NCI-H345 treated with DMSO at 0.1 percent for 48 hours (cell line): ENCODE measurements around the gene FURIN.
"Not testable (repeated sequence)": the region's sequence is repeated elsewhere in the genome, so short reads cannot be mapped to it uniquely, and the experiment has no call there.

Experiments used
- DNase-seq: peaks from one replicate; lab custom pipeline; 2025; ENCODE audit not compliant: unreplicated experiment; lab: John Stamatoyannopoulos, UW

The FURIN gene

DNA sequence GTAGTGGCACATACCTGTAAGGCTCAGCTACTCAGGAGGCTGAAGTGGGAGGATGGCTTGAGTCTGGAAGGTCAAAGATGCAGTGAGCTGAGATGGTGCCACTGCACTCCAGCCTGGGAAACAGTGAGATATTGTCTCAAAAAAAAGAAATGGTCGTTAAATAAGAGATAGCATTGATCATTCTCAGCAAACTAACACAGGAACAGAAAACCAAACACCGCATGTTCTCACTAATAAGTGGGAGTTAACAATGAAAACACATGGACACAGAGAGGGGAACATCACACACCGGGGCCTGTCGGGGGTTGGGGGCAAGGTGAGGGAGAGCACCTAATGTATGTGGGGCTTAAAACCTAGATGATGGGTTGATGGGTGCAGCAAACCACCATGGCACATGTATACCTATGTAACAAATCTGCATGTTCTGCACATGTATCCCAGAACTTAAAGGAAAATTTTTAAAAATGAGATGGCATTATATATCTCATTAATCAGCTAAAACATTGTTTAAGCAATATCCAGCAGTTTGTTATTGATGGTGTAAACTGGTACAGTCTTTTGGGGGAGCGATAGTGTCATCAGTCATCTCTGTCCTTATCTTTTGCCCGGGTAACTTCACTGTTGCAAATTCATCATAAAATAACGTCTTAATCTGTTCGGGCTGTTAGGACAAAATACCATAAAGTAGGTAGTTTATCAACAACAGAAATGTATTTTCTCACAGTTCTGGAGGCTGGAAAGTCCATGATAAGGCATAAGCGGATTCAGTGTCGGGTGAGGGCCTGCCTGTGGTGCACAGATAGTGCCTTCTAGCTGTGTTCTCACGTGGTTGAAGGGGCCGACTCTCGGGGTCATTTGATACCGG, 33.0 kb downstream of the FURIN start:
- DNase-seq, result no peak

DNA sequence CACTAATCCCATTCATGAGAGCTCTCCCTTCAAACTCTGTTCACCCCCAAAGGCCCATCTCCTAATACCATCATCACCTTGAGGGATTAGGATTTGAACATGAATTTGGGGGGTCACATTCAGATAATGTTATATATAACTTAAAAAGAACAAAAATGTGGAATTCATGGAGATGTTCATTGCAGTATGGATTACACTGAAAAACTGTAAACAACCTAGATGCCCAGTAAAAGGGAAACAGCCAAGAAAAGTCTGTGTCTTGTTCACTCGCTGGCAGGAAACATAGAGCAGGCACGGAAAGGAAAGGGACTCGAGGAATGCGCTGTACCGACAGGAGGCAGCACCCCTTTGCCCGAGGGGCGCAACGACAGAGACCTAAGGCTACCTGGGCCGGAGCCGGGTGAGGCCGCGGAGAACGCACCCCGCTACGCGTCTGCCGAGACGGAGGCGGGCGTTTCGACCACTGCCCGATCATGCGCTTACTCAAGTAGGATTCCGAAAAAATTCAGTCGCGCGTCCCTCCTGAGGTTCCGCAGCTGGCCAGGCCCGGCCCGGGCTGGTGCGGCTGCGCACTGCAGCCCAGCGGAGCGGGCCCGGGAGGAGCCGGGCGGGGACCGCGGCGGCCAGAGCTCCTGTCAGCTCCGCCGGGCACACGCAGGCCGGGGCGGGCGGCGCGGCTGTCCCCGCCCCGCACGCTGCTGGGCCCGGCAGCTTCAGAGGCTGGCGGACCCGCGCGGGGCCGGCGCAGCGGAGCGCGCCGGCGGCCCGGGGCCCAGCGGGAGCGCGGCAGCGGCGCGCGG, 33.9 kb downstream of the FURIN start:
- DNase-seq, result peak; percentile 39

DNA sequence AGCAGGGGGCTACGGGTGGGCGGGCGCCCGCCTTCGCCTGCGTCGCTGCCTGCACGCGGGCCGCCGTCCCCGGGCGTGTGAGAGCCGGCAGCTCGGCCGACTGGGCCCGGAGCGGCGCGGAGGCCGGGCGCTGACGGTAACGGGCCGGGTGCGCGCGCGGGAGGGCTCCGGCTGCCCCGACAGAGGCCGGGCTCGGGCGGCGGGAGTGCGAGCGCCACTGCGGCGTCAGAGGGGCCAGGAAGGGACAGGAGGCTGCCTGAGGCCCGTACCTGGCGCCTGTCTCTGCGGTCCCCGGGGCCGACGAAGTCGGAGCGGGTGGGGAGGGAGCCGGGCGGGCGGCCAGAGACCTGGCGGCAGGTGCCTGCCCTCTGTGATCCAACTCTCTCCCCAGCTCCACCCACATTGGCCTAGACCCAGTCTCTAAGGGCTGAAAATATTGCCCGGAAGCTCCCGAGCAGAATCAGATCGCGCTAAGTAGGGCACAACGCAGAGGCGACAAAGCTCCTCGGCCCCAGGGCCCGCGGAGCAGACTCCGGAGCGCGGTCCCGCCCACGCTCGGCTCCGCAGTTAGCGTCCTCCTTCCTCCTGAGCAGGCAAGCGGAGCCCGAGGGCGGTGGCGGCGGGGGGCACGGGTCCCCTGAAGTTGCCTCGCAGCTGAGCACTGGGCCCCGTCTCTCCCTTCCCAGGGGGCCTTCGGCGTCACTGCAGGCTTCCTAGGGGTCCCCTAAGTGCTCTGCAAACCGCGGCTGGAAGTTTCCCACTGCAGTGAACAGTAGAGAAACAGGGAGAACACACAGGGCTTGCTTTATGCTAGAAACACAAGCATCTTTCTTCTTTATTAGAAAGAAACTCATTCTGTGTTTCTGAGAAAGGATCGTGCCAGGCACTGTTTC, 34.7 kb downstream of the FURIN start, which contains the start of gene MAN2A2:
Gene MAN2A2 (plus strand): TSS at position 463 of the 893 bp plus-strand sequence. CDS start 906 bp downstream, outside the sequence.
- peak; percentile 17 for DNase-seq

DNA sequence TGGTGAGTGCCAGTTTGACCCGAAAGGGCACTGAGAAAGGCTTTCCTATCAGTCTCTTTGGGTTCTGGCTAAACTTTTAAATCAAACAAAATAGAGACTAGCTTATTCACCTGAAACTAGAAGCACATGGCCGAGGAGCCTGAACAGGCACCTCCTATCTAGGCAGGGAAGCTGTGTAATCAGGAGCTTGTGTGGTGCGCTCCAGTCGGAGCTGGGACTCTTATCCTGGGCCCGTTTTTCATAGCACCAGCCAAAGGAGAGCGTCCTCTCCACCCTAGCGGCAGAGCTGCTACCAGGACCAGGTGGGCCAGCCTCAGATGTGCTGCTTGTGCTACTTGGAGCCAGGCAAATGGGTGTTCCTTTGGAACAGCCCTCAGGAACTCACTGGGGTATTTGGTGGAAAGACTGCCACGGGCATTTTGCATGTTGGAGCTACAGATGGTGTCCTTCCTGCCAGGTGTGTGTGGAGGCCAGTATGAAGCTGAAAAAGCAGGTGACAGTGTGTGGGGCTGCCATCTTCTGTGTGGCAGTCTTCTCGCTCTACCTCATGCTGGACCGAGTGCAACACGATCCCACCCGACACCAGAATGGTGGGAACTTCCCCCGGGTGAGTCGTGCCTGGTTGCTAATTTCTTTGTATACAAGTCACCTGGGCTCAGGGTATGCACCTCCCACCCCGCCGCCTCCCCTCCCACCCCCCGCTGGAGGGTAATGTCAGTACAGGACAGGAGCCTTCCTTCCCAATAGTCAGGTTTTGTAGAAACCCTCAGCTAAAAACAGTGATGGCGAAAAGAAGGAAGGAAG, 35.5 kb downstream of the FURIN start:
- DNase-seq, result peak; percentile 17

DNA sequence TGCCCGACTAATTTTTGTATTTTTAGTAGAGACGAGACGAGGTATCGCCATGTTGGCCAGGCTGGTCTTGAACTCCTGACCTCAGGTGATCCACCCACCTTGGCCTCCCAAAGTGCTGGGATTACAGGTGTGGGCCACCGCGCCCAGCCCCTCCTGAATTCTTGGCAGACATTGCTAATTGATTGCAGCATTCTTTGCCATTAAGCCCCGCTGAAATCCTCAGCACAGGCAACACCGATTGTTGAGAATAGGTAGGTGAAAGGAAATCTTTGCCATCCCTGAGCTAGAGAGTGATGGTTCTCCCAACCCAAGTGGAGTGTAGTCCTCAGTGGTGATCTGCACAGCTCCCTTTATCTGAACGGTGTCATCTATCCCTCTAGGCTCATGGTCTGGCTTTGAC, 36.4 kb downstream of the FURIN start:
- no peak for DNase-seq

DNA sequence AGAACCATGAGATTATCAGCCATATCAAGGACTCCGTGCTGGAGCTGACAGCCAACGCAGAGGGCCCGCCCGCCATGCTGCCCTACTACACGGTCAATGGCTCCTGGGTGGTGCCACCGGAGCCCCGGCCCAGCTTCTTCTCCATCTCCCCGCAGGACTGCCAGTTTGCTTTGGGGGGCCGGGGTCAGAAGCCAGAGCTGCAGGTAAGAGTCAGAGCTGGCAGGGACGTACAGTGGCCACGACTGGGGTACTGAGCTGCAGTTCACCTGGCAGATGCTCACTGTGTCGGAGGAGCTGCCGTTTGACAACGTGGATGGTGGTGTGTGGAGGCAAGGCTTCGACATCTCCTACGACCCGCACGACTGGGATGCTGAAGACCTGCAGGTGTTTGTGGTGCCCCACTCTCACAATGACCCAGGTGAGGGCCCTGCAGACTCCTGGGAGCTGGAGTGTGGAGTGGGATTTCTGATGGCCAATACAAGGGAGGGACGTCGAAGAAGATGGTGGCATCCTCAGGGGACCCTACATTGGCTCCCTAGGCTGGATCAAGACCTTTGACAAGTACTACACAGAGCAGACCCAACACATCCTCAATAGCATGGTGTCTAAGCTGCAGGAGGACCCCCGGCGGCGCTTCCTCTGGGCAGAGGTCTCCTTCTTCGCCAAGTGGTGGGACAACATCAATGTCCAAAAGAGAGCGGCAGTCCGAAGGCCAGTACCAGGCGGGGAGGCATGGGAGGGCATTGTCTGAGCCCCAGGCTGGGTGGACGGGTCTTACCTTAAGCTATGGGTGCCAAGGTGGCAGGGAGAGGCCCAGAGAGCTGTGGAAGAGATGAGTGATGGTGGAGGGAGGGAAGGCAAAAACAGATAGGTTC, 37.2 kb downstream of the FURIN start:
- DNase-seq, result no peak

DNA sequence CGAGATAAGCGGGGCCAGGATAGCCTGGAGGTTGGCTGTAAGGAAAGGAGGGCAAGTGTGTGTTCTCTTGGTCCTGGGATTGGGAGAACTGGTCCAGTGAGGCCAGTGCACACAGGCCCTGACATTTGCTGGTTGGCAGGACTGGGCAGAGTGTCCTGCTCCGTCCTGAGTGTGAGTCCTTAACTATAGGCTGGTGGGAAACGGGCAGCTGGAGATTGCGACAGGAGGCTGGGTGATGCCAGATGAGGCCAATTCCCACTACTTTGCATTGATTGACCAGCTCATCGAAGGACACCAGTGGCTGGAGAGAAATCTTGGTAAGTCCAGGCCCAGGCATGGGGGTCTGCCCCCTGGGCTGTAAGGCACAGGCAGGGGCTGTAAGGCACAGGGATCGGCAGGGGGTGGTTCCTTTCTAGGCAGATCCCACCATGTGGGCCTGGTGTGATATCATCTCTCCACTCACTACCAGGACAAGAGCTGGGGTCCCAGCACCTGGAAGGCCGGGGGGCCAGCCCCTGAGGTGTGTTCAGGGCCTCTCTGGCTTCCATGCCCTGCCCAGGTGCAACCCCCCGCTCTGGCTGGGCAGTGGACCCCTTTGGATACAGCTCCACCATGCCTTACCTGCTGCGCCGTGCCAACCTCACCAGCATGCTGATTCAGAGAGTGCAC, 37.9 kb downstream of the FURIN start:
- no peak for DNase-seq

DNA sequence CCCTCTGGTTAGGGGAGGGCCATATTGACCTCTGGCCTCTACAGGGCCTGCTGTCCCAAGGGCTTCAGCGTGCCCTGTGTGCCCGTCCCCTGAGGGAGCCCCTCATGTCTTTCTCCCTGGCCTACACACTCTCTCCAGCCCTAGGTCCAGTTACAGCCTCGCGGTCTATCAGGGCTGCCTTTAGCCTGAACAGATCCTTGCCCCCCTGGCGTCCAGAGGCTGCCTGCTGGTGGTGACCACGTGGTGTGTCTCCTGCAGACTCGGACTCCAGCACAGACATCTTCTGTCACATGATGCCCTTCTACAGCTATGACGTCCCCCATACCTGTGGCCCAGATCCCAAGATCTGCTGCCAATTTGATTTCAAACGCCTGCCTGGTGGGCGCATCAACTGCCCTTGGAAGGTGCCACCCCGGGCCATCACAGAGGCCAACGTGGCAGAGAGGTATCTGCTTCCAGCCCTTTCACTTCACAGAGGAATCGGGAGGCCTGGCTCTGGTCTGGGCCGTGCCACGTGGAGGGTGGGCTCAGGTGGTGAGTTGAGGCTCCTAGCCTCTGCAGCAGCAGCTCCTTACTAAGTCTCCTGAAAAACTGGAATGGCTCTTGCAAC, 38.8 kb downstream of the FURIN start:
- DNase-seq, result no peak

DNA sequence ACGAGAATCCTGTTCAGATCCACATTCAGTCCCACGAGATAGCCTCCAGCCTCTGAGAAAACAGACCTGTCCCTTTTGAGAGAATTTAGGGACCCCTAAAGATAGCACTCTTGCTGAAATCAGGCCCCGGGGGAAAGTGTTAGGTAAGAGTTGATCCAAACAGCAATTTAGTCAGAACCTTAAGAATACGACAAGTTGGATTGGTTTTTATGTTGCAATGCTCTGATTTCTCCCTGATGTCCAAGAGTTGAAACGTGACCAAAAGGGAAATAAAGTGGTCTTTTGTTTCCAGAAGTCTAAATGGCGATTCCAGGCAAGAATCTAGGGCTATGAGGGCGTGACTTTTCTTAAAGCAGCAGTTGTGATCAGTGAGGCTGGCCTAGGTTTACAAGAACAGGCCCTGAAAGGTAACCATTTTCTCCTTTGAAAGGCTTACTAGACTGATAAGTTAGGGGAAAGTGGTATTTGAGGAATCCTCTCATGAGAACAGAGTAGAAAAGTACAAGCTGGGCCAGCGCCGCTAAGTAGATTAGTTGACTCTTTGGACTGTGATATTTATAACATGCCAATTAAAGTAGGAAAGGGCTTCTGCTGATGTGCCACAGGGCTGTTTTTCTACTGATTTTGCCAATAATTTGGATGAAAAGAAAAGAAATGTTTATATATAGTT, 39.6 kb downstream of the FURIN start:
- DNase-seq, result no peak

DNA sequence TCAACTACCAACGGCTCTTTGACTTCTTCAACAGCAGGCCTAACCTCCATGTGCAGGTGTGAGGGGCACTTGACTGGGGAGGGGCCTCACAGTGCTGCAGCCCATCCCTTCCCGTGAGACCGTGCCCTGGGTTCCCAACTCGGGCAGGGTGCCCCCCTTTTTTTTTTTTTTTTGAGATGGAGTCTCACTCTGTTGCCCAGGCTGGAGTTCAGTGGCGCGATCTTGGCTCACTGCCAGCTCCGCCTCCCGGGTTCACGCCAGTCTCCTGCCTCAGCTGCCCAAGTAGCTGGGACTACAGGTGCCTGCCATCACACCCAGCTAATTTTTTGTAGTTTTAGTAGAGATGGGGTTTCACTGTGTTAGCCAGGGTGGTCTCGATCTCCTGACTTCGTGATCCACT, 41.1 kb downstream of the FURIN start:
- not testable (repeated sequence) for DNase-seq

DNA sequence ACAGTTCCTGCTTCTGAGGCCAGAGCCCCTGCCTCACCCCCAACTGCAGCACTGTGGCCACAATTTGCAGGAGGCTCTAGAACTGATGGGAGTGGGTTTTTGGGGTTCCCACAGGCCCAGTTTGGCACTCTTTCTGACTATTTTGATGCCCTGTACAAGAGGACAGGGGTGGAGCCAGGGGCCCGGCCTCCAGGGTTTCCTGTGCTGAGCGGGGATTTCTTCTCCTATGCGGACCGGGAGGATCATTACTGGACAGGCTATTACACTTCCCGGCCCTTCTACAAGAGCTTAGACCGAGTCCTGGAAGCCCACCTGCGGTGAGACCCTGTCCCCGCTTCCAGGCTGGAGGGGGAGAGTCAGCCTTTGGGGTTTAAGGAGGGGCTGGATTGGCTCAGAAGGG, 41.6 kb downstream of the FURIN start:
- no peak for DNase-seq

DNA sequence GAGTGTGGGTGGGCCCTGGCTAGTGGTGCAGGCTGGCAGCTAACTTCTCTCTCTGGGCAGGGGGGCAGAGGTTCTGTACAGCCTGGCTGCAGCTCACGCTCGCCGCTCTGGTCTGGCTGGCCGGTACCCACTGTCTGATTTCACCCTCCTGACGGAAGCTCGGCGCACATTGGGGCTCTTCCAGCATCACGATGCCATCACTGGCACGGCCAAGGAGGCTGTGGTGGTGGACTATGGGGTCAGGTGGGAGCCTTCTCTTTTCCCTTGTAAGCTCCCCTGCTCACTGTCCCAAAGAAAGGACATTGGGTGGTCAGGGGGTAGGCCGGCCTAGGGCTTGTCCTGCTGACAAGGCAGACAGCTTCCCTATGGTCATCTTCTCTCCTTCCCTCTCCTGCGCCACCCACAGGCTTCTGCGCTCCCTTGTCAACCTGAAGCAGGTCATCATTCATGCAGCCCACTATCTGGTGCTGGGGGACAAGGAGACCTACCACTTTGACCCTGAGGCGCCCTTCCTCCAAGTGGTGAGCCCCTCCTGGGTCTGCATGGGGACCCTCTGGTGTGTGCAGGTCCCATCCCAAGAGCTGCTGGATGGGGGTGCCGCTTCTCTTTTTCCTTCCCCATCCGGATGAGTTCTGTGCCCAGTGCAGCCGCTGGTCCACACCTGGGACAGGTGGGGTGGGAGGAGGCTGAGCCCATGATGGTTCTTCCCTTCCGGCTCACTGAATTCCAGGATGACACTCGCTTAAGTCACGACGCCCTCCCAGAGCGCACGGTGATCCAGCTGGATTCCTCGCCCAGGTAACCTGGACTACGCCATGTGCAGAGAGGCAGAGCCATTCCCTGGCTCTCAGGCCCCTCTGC, 42.3 kb downstream of the FURIN start:
- no peak for DNase-seq

DNA sequence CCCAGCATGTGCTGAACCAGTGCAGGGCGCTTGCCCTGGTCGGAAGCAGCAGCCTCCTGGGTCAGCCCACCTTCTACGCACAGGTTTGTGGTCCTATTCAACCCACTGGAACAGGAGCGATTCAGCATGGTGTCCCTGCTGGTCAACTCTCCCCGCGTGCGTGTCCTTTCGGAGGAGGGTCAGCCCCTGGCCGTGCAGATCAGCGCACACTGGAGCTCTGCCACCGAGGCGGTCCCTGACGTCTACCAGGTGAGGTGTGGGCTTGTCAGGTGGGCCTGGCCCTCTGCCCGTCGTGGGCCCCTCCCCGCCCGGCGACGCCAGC, 42.9 kb downstream of the FURIN start:
- no peak for DNase-seq

DNA sequence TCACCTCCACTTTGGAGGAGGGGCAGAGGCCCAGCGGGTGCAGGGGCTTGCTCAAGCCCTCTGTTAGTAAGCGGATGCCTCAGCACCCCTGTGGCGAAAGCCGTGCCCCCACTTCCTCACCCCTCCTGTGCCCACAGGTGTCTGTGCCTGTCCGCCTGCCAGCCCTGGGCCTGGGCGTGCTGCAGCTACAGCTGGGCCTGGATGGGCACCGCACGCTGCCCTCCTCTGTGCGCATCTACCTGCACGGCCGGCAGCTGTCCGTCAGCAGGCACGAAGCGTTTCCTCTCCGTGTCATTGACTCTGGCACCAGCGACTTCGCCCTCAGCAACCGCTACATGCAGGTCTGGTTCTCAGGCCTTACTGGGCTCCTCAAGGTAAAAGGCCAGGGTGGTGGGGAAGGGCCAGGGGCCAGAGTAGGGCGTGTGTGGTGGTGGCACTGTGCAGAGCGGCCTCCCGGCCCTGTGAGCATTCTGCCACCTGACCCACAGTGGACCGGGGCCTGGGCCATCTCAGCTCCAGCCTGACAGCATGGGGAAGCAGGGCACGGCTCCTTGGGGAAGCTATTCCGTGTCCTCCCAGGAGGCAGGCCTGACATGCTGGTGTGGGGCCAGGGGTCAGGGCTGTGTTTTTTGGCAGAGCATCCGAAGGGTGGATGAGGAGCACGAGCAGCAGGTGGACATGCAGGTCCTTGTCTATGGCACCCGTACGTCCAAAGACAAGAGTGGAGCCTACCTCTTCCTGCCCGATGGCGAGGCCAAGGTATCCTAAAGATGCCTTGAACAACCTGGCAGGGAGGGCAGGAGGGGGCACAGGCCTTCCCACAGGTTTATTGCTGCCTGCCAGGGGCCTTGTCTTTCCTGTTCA, 43.8 kb downstream of the FURIN start:
- no peak for DNase-seq

DNA sequence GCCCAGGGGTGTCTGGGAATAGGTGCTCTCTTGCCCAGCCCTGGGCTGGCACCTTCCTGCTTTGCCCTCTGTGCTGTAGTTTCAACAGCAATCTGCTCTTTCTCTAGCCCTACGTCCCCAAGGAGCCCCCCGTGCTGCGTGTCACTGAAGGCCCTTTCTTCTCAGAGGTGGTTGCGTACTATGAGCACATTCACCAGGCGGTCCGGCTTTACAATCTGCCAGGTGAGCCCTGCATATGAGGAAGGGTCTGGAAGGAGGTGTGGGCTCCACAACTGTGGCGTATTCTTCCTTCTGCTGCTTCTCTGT, 44.3 kb downstream of the FURIN start:
- DNase-seq, result no peak

DNA sequence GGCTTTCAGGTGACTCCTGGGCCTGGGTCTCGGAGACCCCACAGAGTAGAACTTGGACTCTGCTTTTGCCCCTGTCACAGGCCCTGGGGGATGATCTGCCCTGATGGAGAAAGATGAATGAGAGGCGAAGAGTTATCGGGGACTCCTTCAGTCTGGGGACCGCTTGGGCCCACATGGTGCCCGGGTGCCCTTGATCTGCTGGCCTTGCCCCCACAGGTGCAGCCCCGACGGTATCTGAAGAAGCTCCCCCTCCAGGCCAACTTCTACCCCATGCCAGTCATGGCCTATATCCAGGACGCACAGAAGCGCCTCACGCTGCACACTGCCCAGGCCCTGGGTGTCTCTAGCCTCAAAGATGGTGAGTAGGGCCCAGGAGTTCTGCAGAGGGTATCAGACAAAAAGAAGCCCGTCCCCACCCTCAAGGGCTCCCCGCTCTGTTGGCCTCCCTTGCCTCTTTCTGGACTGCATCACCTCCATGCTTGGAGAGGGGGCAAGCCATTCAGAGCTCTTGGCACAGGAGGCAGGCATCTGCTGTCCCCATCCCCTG, 45.1 kb downstream of the FURIN start:
- DNase-seq, result no peak
